Activated CD4-positive, alpha-beta T cell treated with anti-CD3 and anti-CD28 coated beads, Interleukin-2, amount 50 U/mL, for 1 hour (primary cell): ENCODE data around the gene TUBA4A.
"Not testable (repeated sequence)": the region's sequence is repeated elsewhere in the genome, so short reads cannot be mapped to it uniquely, and the experiment has no call there.

Source experiments
- DNase-seq: peaks from one replicate; pipeline ENCODE4 v3.0.0-alpha.2; 2020

The TUBA4A gene

GRCh38 chr2:219266886-219267285 is 13.2 kb upstream of the TUBA4A start:
- no peak for DNase-seq

DNA sequence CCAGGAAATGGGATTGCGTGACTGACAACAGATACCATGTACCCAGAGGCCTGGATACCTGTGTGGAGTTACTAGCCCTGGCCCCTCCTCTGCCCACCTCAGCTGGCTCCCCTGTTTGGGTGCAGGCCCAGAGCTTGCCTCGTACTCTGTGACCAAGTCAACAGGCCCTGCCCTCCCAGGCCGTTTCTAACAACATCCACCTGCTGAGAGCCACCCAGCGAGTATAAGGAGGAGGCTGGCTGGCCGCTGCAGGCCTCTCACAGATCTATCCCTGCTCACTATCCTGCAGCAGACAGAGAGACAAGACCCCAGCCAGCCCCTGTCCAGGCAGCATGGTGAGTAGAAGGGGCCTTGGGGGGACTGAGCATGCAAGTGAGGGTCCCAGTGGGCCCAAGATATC is 12.5 kb upstream of the TUBA4A start:
- DNase-seq, result no peak

- DNase-seq, result no peak
Measured at GRCh38 chr2:219261024-219261855, 7.5 kb upstream of the TUBA4A start.

- DNase-seq, result not testable (repeated sequence)
Measured at GRCh38 chr2:219258942-219259341, 5.2 kb upstream of the TUBA4A start.

DNA sequence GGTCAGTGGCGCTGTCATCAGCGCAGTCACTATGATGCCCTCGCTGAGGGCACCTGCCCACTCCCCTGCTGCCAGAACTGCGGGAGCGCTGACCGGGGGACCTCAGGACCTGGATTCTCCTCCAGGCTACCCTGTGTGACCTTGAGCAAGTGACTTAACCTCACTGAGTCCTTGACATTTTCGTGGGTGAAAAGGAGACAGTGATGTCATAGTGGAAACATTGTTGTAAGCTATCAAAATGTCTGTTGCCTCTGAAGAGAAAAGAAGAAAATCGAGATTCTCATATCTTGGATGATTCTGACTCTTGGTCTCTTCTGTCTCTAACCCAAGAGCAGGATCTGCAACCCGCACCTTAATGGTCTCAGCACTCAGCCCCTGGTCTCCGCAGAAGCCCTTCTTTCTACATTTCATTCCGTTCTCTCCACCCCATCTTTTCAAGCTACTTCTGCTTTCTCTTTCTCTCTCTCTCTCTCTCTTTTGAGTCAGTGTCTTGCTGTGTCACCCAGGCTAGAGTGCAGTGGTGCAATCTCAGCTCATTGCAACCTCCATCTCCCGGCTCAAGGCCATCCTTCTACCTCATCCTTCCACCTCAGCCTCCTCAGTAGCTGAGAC is 978 bp upstream of the TUBA4A start:
- DNase-seq, result peak; percentile 34

- peak; percentile 41 for DNase-seq
Measured at GRCh38 chr2:219252900-219253752, 592 bp downstream of the TUBA4A start, which contains the start of gene TUBA4B. Gene TUBA4B (plus strand): TSS chr2:219253243. CDS start chr2:219253408, 165 bp downstream.

DNA sequence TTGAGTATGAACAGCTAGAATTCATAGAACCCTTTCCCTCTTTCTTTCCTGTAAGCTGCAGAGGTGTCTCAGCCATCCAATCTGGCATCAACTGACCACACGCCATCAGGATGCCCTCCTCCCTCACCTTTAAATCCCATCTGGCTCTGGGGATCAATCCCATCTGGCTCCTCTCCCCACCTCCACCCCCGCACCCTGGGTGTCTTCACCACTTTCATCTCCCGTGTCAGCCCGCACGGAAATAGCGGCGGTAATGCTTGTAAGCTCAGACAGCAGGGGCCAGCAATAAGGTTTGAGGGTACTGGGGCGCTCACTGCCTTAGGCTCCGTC is 1.2 kb downstream of the TUBA4A start:
- peak; percentile 29 for DNase-seq

DNA sequence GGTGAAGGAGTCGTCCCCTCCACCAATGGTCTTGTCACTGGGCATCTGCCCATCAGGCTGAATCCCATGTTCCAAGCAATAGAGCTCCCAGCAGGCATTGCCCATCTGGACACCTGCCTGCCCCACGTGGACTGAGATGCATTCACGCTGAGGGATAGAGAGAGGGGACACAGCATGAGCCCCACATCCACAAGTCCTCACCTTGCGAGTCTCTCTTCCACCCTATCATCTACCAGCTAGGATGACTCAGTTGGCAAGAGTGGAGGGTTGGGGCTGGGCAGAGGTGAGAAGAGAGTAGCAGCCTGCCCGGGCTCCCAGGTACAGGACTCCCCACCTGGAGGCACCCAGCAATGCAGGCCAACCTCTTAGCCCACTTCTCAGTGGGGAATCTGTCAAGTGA is 1.6 kb downstream of the TUBA4A start:
- peak; percentile 28 for DNase-seq

DNA sequence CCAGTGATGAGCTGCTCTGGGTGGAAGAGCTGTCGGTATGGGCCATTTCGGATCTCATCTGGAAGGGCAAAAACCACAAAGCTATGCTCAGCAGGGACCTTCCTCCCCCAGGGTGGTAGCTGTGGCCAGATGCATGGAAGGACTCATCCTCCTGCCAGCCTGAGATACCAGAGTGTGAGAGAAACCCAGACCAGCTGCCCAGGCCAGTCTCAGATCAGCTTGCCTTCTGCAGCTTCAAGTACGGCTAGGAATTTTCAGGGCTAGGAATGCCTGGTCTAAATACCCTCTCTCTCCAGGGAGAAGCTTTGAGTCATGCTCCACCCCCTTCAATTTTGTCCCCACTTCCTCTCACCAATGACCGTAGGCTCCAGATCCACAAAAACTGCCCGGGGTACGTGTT is 2.1 kb downstream of the TUBA4A start:
- no peak for DNase-seq

DNA sequence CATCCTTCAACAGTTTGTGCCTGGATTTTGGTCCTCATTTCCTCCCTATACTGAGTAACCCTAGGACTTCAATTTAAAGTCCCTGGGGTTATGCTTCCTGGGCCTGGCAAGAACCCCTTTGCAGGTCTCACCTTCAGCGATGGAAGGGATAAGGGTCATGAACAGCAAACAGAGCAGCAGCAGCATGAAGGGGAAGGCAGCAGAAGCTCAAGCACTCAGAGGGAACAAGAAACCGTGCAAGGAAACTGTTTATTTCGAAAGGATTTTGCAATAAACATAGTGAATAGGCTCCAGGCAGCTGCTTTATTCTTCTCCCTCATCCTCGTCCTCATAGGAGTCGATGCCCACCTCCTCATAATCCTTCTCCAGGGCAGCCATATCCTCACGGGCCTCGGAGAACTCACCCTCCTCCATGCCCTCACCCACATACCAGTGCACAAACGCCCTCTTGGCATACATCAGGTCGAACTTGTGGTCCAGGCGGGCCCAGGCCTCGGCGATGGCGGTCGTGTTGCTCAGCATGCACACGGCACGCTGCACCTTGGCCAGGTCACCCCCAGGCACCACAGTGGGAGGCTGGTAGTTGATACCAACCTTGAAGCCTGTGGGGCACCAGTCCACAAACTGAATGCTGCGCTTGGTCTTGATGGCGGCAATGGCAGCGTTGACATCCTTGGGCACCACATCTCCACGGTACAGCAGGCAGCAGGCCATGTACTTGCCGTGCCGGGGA is 3.5 kb downstream of the TUBA4A start:
- DNase-seq, result no peak

- DNase-seq, result peak; percentile 56
Measured at GRCh38 chr2:219249203-219249980, 4.3 kb downstream of the TUBA4A start.

DNA sequence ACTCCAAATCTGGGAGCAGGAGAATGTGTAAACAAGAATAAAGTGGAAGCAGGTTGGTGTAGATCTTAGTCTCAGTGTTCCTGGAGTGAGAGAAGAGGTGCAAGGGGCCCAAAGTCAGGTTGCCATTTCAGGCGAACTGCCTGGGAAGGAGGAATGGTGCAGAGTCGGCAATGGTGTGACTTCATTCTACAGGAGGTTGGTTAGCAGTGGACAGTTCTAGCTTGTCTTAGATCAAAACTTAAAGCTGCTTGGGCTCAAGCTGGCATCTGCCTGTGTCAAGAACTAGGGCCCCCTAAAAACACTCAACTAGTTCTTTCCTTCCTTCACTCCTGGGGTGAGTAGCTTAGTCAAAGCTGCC is 4.9 kb downstream of the TUBA4A start:
- DNase-seq, result no peak

DNA sequence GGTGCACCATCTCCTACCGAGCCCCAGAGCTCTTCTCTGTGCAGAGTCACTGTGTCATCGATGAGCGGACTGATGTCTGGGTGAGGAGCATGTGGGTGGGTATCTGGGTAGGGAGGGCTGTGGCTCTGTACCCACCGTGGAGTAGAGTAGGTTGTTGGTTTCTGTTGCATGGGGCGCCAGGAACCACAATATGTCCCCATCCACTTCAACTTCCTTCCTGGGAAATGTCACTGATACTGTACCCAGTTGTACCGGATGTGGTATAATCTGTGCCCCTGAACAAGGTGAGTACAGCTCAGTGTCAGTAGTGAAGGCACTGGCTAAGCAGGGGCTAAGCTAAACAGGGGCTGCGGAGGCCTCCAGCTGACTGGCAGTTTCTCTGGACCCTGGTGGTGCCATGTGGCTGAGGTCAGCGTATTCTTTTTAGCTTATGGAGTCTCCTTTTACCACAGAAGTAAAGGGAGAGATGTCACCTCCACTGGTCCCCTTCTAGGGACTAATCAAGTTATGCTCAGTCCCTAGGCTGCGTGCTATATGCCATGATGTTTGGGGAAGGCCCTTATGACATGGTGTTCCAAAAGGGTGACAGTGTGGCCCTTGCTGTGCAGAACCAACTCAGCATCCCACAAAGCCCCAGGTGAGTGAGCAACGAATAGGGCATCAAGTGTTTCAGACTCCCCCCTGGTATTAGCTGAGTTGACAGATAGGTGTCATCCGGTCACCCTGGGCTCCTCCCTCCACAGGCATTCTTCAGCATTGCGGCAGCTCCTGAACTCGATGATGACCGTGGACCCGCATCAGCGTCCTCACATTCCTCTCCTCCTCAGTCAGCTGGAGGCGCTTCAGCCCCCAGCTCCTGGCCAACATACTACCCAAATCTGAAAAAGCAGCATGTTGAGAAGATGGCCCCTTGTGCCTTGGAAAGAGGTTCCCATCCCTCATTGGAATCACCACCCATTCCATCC is 5.8 kb downstream of the TUBA4A start:
- peak; percentile 48 for DNase-seq

DNA sequence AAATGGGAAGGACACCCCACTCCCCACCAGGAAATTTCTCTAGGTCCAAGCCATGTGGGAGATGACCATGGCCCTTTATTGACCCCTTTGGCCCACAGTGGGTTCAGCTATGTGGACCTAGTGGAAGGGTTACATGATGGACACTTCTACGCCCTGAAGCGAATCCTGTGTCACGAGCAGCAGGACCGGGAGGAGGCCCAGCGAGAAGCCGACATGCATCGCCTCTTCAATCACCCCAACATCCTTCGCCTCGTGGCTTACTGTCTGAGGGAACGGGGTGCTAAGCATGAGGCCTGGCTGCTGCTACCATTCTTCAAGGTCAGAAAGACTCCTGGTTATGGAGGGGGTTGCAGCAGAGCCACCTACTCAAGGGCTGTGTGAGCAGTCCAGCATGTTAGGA is 7.2 kb downstream of the TUBA4A start:
- no peak for DNase-seq

DNA sequence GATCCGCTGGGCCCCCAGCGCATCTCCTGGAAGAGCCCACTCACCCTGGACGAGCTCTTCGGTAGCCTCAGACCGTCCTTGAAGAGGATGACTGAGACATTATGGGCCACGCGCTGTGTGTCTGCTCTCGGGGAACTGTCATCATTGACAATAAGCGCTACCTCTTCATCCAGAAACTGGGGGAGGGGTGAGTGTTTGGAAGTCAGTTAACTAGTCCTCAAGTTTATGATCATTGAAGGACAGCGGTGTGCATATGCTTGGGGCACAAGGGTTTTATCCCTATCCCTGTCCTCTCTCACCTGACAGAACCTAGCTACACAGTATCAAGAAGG is 7.9 kb downstream of the TUBA4A start:
- no peak for DNase-seq

DNA sequence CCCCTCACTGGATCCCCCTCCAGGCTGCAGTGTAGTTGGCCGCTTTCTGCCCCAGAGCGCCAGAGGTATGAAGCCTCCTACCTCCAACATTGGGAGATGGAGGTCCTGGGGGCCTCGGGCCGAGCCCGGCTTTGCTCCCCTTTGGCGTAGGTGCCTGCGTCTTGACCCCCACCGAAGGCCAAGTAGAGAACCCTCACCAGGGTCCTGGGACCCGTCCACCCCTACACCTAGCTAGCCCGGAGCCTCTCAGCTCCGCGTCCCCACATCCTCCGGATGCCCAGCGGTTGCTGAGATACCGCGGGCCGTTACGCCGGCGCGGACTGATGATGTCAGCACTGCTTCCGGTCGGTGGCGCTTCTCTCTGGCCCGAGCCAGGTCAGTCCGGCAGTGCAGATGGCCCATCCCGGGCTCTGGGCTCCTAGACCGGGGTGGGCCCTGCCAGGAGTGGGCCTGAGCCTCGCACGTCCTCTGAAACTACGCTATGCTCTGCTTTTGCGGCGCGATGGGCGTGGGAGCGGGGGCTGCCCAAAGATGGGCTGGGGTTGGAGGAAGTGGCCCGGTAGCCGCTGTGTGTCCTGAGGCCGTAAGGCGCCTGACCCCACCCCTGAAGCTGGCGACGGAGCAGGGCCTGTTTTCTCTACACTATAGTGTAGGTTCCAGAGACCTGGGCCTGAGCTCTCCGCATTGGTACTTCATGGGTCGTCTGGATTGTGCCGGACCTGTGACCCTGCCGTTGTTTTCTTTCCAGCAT is 8.4 kb downstream of the TUBA4A start, which contains the start of the genes GLB1L and STK16:
Gene GLB1L (minus strand): TSS at position 297 of the 751 bp plus-strand sequence. CDS start 1,871 bp downstream, outside the sequence.
Gene STK16 (plus strand): TSS at position 332 of the 751 bp plus-strand sequence. CDS start 521 bp downstream, outside the sequence.
- peak; percentile 82 for DNase-seq

- DNase-seq, result no peak
Measured at GRCh38 chr2:219244789-219245147, 8.9 kb downstream of the TUBA4A start.

DNA sequence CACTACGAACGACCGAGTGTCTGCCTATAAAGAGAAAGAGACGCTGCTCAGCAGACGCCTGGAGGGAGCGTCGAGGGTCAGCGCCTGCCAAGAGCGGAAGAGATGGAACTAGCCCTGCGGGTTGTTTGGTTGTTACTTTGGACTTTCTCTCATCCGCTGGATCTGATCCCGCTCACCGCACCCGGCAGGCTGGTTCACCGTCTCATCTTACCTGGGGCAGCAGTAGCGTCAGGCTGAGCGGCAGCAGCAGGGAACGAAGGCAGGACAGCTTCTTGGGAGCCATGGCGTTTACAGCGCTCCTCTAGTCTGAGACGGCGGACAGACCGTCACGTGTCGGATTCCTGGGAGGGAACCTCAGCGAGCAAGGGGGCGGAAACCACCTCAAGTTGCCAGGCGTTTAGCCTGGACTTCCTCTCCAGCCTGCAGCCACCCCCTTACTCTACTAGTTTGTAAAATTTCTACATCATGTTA is 10.4 kb downstream of the TUBA4A start:
- no peak for DNase-seq

DNA sequence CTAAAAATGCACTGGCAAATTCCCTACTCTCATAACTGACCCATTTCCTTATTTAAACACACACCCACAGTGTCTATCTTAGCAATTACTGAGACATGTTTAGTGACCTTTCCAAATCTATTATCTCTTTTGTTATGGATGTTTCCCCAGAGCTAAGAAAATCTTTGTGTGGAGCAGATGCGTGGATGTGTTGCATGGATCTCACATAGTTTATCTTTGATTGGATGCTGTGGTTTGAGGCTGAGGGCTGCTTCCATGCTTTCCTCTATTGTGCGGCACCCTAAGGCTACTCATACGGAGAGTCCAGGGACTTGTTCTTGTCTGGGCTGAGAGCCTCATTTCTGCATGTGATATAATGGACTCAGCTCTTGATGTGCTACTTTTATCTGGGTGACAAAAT is 19.4 kb downstream of the TUBA4A start:
- no peak for DNase-seq

GRCh38 chr2:219230059-219230540 is 23.6 kb downstream of the TUBA4A start:
- DNase-seq, result no peak
